ENCODE measurements around the gene MT1M.
"Not testable (repeated sequence)": the region's sequence is repeated elsewhere in the genome, so short reads cannot be mapped to it uniquely, and the experiment has no call there.

The MT1M gene

GRCh38 chr16:56632156-56632847 lies at the start of gene MT1M:
TSS of gene MT1M (plus strand) at chr16:56632659. CDS start at chr16:56632732, 73 bp downstream.
- no peak for DNase-seq (ENCODE audit: low read depth in 3 of 3, low spot score in 1 of 3)

GRCh38 chr16:56582911-56583310 lies 49.5 kb upstream of the MT1M start:
- DNase-seq (ENCODE audit: low read depth in 3 of 3, low spot score in 1 of 3), result not testable (repeated sequence)

- no peak for DNase-seq (ENCODE audit: low read depth in 3 of 3, low spot score in 1 of 3)
Measured at GRCh38 chr16:56583351-56584168, 48.9 kb upstream of the MT1M start.

GRCh38 chr16:56584276-56584675 lies 48.2 kb upstream of the MT1M start:
- DNase-seq (ENCODE audit: low read depth in 3 of 3, low spot score in 1 of 3), result no peak

GRCh38 chr16:56588781-56589140 lies 43.7 kb upstream of the MT1M start:
- no peak for DNase-seq (ENCODE audit: low read depth in 3 of 3, low spot score in 1 of 3)

- no peak for DNase-seq (ENCODE audit: low read depth in 3 of 3, low spot score in 1 of 3)
Measured at GRCh38 chr16:56589141-56590039, 43.1 kb upstream of the MT1M start, which contains the start of gene MT3. TSS of gene MT3 (plus strand) at chr16:56589528. CDS start at chr16:56589591, 63 bp downstream.

GRCh38 chr16:56591377-56592060 lies 40.9 kb upstream of the MT1M start:
- no peak for DNase-seq (ENCODE audit: low read depth in 3 of 3, low spot score in 1 of 3)

GRCh38 chr16:56593573-56594291 lies 38.7 kb upstream of the MT1M start:
- DNase-seq (ENCODE audit: low read depth in 3 of 3, low spot score in 1 of 3), result no peak

GRCh38 chr16:56594292-56594619 lies 38.2 kb upstream of the MT1M start:
- no peak for DNase-seq (ENCODE audit: low read depth in 3 of 3, low spot score in 1 of 3)

GRCh38 chr16:56600398-56600999 lies 32.0 kb upstream of the MT1M start:
- DNase-seq (ENCODE audit: low read depth in 3 of 3, low spot score in 1 of 3), result no peak

GRCh38 chr16:56601325-56601724 lies 31.1 kb upstream of the MT1M start:
- DNase-seq (ENCODE audit: low read depth in 3 of 3, low spot score in 1 of 3), result no peak

GRCh38 chr16:56603589-56603988 lies 28.9 kb upstream of the MT1M start:
- no peak for DNase-seq (ENCODE audit: low read depth in 3 of 3, low spot score in 1 of 3)

- DNase-seq (ENCODE audit: low read depth in 3 of 3, low spot score in 1 of 3), result no peak
Measured at GRCh38 chr16:56604966-56605365, 27.5 kb upstream of the MT1M start.

GRCh38 chr16:56605475-56605874 lies 27.0 kb upstream of the MT1M start:
- DNase-seq (ENCODE audit: low read depth in 3 of 3, low spot score in 1 of 3), result no peak

GRCh38 chr16:56606071-56606475 lies 26.4 kb upstream of the MT1M start:
- no peak for DNase-seq (ENCODE audit: low read depth in 3 of 3, low spot score in 1 of 3)

- no peak for DNase-seq (ENCODE audit: low read depth in 3 of 3, low spot score in 1 of 3)
Measured at GRCh38 chr16:56606476-56607108, 25.9 kb upstream of the MT1M start.

- no peak for DNase-seq (ENCODE audit: low read depth in 3 of 3, low spot score in 1 of 3)
Measured at GRCh38 chr16:56607109-56607618, 25.3 kb upstream of the MT1M start.

- DNase-seq (ENCODE audit: low read depth in 3 of 3, low spot score in 1 of 3), result no peak
Measured at GRCh38 chr16:56607675-56608042, 24.8 kb upstream of the MT1M start.

All from stimulated activated CD4-positive, alpha-beta T cell treated with anti-CD3 and anti-CD28 coated beads, TNF-alpha, amount 100 ng/mL, for 1 hour (primary cell).